HG02763 (cell line): ENCODE results near the gene DGKK.

Source experiments
- ATAC-seq: cut with Tn5 transposase; IDR thresholded peaks from one replicate; pipeline ENCODE4 v1.9.1; 2021; ENCODE audit warnings: mild to moderate bottlenecking, moderate library complexity; ENCODE audit not compliant: unreplicated experiment

The DGKK gene, protein sequence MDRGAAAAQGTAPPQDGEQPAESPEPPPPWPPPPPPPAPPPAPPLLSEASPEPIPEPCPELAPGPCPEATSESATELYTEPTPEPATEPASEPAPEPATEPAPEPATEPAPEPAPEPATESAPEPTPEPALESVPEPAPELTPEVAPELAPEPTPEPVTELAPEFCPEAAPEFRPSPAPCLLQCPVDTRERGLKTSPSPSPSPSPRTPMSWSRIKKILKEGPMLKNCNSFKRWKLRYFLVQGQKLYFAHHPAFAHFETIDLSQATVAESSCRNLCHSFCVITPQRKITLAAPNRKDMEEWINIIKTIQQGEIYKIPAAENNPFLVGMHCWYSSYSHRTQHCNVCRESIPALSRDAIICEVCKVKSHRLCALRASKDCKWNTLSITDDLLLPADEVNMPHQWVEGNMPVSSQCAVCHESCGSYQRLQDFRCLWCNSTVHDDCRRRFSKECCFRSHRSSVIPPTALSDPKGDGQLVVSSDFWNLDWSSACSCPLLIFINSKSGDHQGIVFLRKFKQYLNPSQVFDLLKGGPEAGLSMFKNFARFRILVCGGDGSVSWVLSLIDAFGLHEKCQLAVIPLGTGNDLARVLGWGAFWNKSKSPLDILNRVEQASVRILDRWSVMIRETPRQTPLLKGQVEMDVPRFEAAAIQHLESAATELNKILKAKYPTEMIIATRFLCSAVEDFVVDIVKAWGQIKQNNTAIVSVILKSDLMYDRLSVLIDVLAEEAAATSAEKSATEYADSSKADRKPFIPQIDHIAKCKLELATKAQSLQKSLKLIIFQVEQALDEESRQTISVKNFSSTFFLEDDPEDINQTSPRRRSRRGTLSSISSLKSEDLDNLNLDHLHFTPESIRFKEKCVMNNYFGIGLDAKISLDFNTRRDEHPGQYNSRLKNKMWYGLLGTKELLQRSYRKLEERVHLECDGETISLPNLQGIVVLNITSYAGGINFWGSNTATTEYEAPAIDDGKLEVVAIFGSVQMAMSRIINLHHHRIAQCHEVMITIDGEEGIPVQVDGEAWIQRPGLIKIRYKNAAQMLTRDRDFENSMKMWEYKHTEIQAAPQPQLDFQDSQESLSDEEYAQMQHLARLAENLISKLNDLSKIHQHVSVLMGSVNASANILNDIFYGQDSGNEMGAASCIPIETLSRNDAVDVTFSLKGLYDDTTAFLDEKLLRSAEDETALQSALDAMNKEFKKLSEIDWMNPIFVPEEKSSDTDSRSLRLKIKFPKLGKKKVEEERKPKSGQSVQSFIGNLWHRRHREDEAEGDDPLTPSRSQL

GRCh38 chrX:50470103-50471031 lies at the start of gene DGKK:
TSS of gene DGKK (minus strand) at chrX:50470825. CDS start at chrX:50470678, 147 bp downstream.
- ATAC-seq = no peak

GRCh38 chrX:50514811-50515210 lies 44.2 kb upstream of the DGKK start:
- no peak for ATAC-seq

GRCh38 chrX:50497114-50497513 lies 26.5 kb upstream of the DGKK start:
- no peak for ATAC-seq

- ATAC-seq = no peak
These were observed 25.0 kb upstream of the DGKK start for GRCh38 chrX:50495616-50496015.

GRCh38 chrX:50492720-50493119 lies 22.1 kb upstream of the DGKK start:
- no peak for ATAC-seq

GRCh38 chrX:50484662-50485061 lies 14.0 kb upstream of the DGKK start:
- no peak for ATAC-seq

DNA sequence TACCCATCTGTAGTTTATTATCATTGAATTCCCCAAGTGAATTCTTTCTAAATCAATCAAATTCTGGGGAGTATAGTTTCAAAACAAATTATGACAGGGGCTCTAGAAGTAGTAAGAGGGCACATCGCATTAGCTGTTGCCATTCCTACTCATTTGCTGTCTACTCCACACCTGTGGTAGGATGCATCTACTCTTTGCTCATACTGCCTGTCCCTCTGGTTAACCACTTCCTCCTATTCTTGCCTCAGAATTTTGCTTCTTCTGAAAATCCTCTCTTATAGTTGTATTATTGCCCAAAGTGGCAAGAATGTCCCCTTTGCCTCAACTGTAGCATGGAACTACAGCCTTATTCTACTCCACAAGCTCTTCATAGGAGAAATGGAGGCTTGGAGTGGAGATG lies 12.7 kb upstream of the DGKK start:
- ATAC-seq = no peak

- no peak for ATAC-seq
These were observed 4.6 kb upstream of the DGKK start for GRCh38 chrX:50475208-50475607.

- ATAC-seq = no peak
These were observed 765 bp upstream of the DGKK start for GRCh38 chrX:50471390-50471789.

GRCh38 chrX:50469206-50469605 lies 1.4 kb downstream of the DGKK start:
- ATAC-seq = no peak

- no peak for ATAC-seq
These were observed 11.0 kb downstream of the DGKK start for GRCh38 chrX:50459615-50460014.

DNA sequence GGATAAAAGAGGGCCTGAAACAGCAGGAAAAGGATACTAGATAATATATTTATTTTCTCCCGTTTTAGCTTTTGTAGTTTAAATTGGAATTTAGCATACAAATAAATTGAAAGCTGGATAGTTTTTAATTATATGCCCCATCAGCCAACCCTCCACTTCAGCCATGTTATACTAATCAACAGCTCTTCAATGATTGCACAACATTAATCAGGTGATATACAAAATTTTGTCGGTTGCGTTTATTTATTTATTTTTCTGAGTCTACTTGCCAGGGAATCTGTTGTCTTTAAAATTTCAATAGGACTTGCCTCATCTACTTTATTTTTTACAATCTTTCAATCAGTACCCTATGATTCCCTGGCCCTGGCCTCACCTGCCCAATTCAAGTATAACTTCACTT lies 12.1 kb downstream of the DGKK start:
- ATAC-seq = no peak

DNA sequence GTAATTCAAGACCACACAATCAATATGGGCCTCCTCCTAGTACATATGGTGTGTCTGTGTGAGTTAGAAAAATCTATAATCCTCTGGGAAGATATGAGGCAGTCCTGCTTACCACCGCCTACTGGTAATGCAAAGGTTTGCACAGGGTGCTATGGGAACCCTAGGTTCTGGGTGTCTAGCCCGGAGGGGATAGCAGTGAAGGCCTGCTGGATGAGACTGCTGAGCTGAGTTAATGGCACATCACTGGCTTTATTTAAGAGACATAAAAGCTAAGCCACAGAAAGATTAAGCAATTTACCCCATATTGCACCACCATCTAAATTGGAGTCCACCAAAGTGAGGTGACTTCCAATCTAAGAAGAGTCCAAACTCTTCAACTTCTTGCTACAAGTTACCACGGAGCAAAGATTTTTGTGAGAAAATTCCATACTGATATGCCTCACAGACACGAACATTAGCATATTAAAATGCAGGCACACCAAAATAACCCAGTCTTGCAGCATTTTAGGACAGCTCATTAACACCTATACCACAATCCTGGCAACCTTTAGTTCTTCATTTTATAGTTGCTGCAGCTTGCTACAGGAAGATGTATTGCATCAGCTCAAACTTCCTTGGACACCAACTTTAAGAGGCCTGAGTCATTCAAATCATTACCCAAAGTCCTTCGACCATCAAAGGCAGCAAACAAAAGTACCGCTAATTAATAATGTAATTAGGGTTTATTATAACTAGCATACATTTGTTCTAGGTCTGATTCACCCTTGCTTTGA lies 13.7 kb downstream of the DGKK start:
- ATAC-seq = no peak

DNA sequence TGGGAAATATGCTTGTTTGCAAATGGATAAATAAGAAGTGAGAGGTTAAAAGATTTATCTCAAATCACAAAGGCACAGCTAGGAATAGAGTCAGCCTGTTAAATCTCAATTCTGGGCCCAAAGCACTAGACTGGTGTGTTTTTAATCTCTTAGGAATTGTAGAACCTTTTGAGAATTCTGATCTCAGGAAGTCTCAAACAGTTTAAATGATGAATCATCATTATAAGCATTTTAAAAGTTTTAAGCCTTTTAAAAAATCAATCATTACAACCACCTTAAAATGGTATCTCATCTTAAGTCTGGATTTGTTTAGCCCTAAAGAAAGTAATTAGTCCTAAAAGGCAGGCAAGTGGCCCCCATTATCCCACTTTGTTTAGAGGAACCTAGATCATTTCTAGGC lies 17.8 kb downstream of the DGKK start:
- no peak for ATAC-seq

DNA sequence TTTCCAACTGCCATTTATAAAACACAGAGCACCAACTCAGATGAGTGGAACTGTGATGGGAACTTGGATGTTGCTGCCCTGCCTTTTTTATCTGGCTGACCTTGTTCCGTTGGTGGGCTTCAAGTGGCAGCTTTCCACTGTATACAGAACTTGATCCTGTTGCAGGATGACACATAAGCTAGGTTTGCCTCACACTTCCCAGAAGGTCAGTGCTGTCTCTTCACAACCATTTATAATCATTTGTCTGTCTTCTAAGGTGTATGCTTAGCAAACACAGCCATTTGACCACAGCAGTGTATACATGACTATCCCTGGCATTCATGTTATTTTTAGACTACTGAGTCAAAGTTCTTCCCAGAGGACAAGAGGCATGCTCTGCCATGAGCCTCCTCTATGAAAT lies 20.3 kb downstream of the DGKK start:
- ATAC-seq = no peak

GRCh38 chrX:50448565-50448964 lies 22.1 kb downstream of the DGKK start:
- no peak for ATAC-seq

DNA sequence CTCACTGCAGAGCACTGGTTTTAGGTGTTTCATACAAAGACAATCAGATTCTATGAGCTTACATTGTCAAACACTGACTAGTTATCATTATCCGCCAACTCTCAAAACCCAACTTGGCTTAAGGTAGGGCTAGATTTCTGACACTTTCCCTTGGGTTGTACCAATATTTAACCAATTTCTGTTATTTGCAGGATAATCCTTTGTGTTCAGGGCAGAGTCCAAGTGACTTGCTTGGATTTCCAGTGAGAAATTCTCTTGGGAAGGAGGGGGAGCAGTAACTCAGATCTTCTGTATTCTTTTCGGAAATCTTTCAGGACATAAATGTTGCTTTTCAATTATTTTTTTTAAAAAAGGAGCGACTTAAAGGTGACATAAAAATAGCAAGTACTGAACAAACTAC lies 23.1 kb downstream of the DGKK start:
- no peak for ATAC-seq

- ATAC-seq = no peak
These were observed 28.1 kb downstream of the DGKK start for GRCh38 chrX:50442426-50443116.

GRCh38 chrX:50436797-50437196 lies 33.8 kb downstream of the DGKK start:
- ATAC-seq = no peak
